Measurements from ENCODE around the gene RPL13A.

DNA sequence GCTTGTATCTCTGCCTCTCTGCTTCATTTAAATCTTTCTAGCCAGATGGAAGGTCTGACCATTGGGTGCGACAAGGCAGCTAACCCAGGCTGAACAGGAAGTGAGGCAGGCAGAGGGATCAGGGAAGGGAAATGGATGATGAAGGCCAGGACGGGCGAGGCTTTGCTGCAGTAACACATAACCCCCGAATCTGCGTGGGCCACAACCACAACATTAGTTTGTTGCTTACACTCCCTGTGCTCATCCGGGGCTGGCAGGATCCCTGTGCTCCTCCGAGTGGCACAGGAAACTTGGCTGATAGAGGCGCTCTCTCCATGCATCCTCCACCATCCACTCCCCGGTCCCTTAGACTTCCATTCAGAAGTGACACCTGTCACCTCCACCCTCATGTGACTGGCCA, 14.5 kb upstream of the RPL13A start:
- TF ChIP-seq EZH2 (IDR thresholded peaks at IDR 0.05) (no peak), POLR2AphosphoS5 (IDR thresholded peaks at IDR 0.05; ENCODE audit: borderline replicate concordance, low read depth, low read length) (no peak), FOXP2 (optimal IDR thresholded peaks at IDR 0.05; ENCODE audit: control extremely low read depth, extremely low read length, insufficient read depth) (no peak)
